ENCODE data around the gene DGKG.

DGKG gene

GRCh38 chr3:186168976-186169375 lies 193.1 kb downstream of the DGKG start:
- H3K9ac ChIP-seq (ENCODE audit: low read depth, low read length), result no peak overlapping the region
- H3K9me3 ChIP-seq (ENCODE audit: insufficient read depth, low read depth, low read length), result no peaks in the 10 kb centered on the region
- no peaks in the 10 kb centered on the region for H3K36me3 ChIP-seq (ENCODE audit: insufficient read depth, low read length)
- no peak overlapping the region for H3K27ac ChIP-seq (ENCODE audit: low read depth, low read length)
- no peaks in the 10 kb centered on the region for H3K4me1 ChIP-seq (ENCODE audit: insufficient read depth, low read length)
- H3K27me3 ChIP-seq (ENCODE audit: insufficient read depth, low read length), result peaks cover 9% of the 10 kb centered on the region; the same call in 1 of the 2 replicates
- no peak overlapping the region for H3K4me3 ChIP-seq (ENCODE audit: low read length)

GRCh38 chr3:186167646-186168395 lies 194.2 kb downstream of the DGKG start:
- no peaks in the 10 kb centered on the region for H3K9me3 ChIP-seq (ENCODE audit: insufficient read depth, low read depth, low read length)
- 94% methylated on average over 1 of the region's 1 CpG for WGBS
- peaks cover 16% of the 10 kb centered on the region; the same call in 1 of the 2 replicates for H3K27me3 ChIP-seq (ENCODE audit: insufficient read depth, low read length)
- H3K4me3 ChIP-seq (ENCODE audit: low read length), result no peak overlapping the region
- H3K9ac ChIP-seq (ENCODE audit: low read depth, low read length), result no peak overlapping the region
- no peaks in the 10 kb centered on the region for H3K4me1 ChIP-seq (ENCODE audit: insufficient read depth, low read length)
- no peak overlapping the region for H3K27ac ChIP-seq (ENCODE audit: low read depth, low read length)
- no peaks in the 10 kb centered on the region for H3K36me3 ChIP-seq (ENCODE audit: insufficient read depth, low read length)

- H3K36me3 ChIP-seq (ENCODE audit: insufficient read depth, low read length), result no peaks in the 10 kb centered on the region
- H3K9ac ChIP-seq (ENCODE audit: low read depth, low read length), result no peak overlapping the region
- H3K4me3 ChIP-seq (ENCODE audit: low read length), result no peak overlapping the region
- 69% methylated on average over 3 of the region's 3 CpGs for WGBS
- H3K4me1 ChIP-seq (ENCODE audit: insufficient read depth, low read length), result no peaks in the 10 kb centered on the region
- no peaks in the 10 kb centered on the region for H3K9me3 ChIP-seq (ENCODE audit: insufficient read depth, low read depth, low read length)
- H3K27ac ChIP-seq (ENCODE audit: low read depth, low read length), result no peak overlapping the region
- peaks cover 16% of the 10 kb centered on the region; the same call in 1 of the 2 replicates for H3K27me3 ChIP-seq (ENCODE audit: insufficient read depth, low read length)
Measured at GRCh38 chr3:186166491-186167288, 195.3 kb downstream of the DGKG start.

- WGBS, result 93% methylated on average over 3 of the region's 3 CpGs
- H3K27me3 ChIP-seq (ENCODE audit: insufficient read depth, low read length), result peaks cover 16% of the 10 kb centered on the region; the same call in 1 of the 2 replicates
- no peak overlapping the region for H3K9ac ChIP-seq (ENCODE audit: low read depth, low read length)
- H3K36me3 ChIP-seq (ENCODE audit: insufficient read depth, low read length), result no peaks in the 10 kb centered on the region
- H3K9me3 ChIP-seq (ENCODE audit: insufficient read depth, low read depth, low read length), result no peaks in the 10 kb centered on the region
- no peaks in the 10 kb centered on the region for H3K4me1 ChIP-seq (ENCODE audit: insufficient read depth, low read length)
- H3K4me3 ChIP-seq (ENCODE audit: low read length), result no peak overlapping the region
- H3K27ac ChIP-seq (ENCODE audit: low read depth, low read length), result no peak overlapping the region
Measured at GRCh38 chr3:186166036-186166435, 196.0 kb downstream of the DGKG start.

- Histone ChIP-seq H3K36me3 (ENCODE audit: insufficient read depth, low read length) (no peaks in the 10 kb centered on the region), H3K27ac (ENCODE audit: low read depth, low read length) (no peak overlapping the region), H3K9me3 (ENCODE audit: insufficient read depth, low read depth, low read length) (no peaks in the 10 kb centered on the region), H3K4me3 (ENCODE audit: low read length) (no peak overlapping the region), H3K4me1 (ENCODE audit: insufficient read depth, low read length) (no peaks in the 10 kb centered on the region), H3K9ac (ENCODE audit: low read depth, low read length) (no peak overlapping the region), H3K27me3 (ENCODE audit: insufficient read depth, low read length) (peaks cover 16% of the 10 kb centered on the region; the same call in 1 of the 2 replicates)
- WGBS, result 78% methylated on average over 1 of the region's 1 CpG
Measured at GRCh38 chr3:186165331-186165730, 196.7 kb downstream of the DGKG start.

- WGBS, result 92% methylated on average over 7 of the region's 7 CpGs
- H3K4me1 ChIP-seq (ENCODE audit: insufficient read depth, low read length), result no peaks in the 10 kb centered on the region
- peaks cover 16% of the 10 kb centered on the region; the same call in 1 of the 2 replicates for H3K27me3 ChIP-seq (ENCODE audit: insufficient read depth, low read length)
- H3K27ac ChIP-seq (ENCODE audit: low read depth, low read length), result no peak overlapping the region
- no peaks in the 10 kb centered on the region for H3K9me3 ChIP-seq (ENCODE audit: insufficient read depth, low read depth, low read length)
- H3K36me3 ChIP-seq (ENCODE audit: insufficient read depth, low read length), result no peaks in the 10 kb centered on the region
- H3K4me3 ChIP-seq (ENCODE audit: low read length), result no peak overlapping the region
- no peak overlapping the region for H3K9ac ChIP-seq (ENCODE audit: low read depth, low read length)
Measured at GRCh38 chr3:186164696-186165095, 197.3 kb downstream of the DGKG start.

- Histone ChIP-seq H3K27me3 (ENCODE audit: insufficient read depth, low read length) (peaks cover 11% of the 10 kb centered on the region; the same call in 1 of the 2 replicates), H3K36me3 (ENCODE audit: insufficient read depth, low read length) (no peaks in the 10 kb centered on the region), H3K27ac (ENCODE audit: low read depth, low read length) (no peak overlapping the region), H3K4me3 (ENCODE audit: low read length) (no peak overlapping the region), H3K9ac (ENCODE audit: low read depth, low read length) (no peak overlapping the region), H3K4me1 (ENCODE audit: insufficient read depth, low read length) (no peaks in the 10 kb centered on the region), H3K9me3 (ENCODE audit: insufficient read depth, low read depth, low read length) (no peaks in the 10 kb centered on the region)
- 91% methylated on average over 6 of the region's 6 CpGs for WGBS
Measured at GRCh38 chr3:186162221-186162620, 199.8 kb downstream of the DGKG start.

GRCh38 chr3:186160691-186161243 lies 201.3 kb downstream of the DGKG start:
- Histone ChIP-seq H3K9me3 (ENCODE audit: insufficient read depth, low read depth, low read length) (no peaks in the 10 kb centered on the region), H3K9ac (ENCODE audit: low read depth, low read length) (no peak overlapping the region), H3K4me3 (ENCODE audit: low read length) (no peak overlapping the region), H3K27ac (ENCODE audit: low read depth, low read length) (no peak overlapping the region), H3K27me3 (ENCODE audit: insufficient read depth, low read length) (peaks cover 8% of the 10 kb centered on the region; the same call in 1 of the 2 replicates), H3K4me1 (ENCODE audit: insufficient read depth, low read length) (no peaks in the 10 kb centered on the region), H3K36me3 (ENCODE audit: insufficient read depth, low read length) (no peaks in the 10 kb centered on the region)
- WGBS, result 86% methylated on average over 12 of the region's 12 CpGs

- H3K27me3 ChIP-seq (ENCODE audit: insufficient read depth, low read length), result no peaks in the 10 kb centered on the region
- H3K4me1 ChIP-seq (ENCODE audit: insufficient read depth, low read length), result no peaks in the 10 kb centered on the region
- no peak overlapping the region for H3K9ac ChIP-seq (ENCODE audit: low read depth, low read length)
- H3K36me3 ChIP-seq (ENCODE audit: insufficient read depth, low read length), result no peaks in the 10 kb centered on the region
- H3K9me3 ChIP-seq (ENCODE audit: insufficient read depth, low read depth, low read length), result no peaks in the 10 kb centered on the region
- no peak overlapping the region for H3K4me3 ChIP-seq (ENCODE audit: low read length)
- WGBS, result 97% methylated on average over 2 of the region's 2 CpGs
- H3K27ac ChIP-seq (ENCODE audit: low read depth, low read length), result no peak overlapping the region
Measured at GRCh38 chr3:186154641-186155040, 207.4 kb downstream of the DGKG start.

GRCh38 chr3:186152889-186153292 lies 209.1 kb downstream of the DGKG start:
- Histone ChIP-seq H3K4me1 (ENCODE audit: insufficient read depth, low read length) (no peaks in the 10 kb centered on the region), H3K27ac (ENCODE audit: low read depth, low read length) (no peak overlapping the region)

GRCh38 chr3:186152361-186152798 lies 209.7 kb downstream of the DGKG start:
- Histone ChIP-seq H3K4me1 (ENCODE audit: insufficient read depth, low read length) (no peaks in the 10 kb centered on the region), H3K9me3 (ENCODE audit: insufficient read depth, low read depth, low read length) (no peaks in the 10 kb centered on the region), H3K36me3 (ENCODE audit: insufficient read depth, low read length) (no peaks in the 10 kb centered on the region), H3K9ac (ENCODE audit: low read depth, low read length) (no peak overlapping the region), H3K27me3 (ENCODE audit: insufficient read depth, low read length) (0 out of 2 replicates have a peak, but pooled peaks cover 7% of the 10 kb centered on the region), H3K27ac (ENCODE audit: low read depth, low read length) (no peak overlapping the region), H3K4me3 (ENCODE audit: low read length) (no peak overlapping the region)
- WGBS, result 87% methylated on average over 8 of the region's 8 CpGs

More at GRCh38 chr3:186152889-186153292, 209.1 kb downstream of the DGKG start:
- WGBS, result 95% methylated on average over 9 of the region's 9 CpGs
- no peaks in the 10 kb centered on the region for H3K9me3 ChIP-seq (ENCODE audit: insufficient read depth, low read depth, low read length)
- 0 out of 2 replicates have a peak, but pooled peaks cover 7% of the 10 kb centered on the region for H3K27me3 ChIP-seq (ENCODE audit: insufficient read depth, low read length)
- no peaks in the 10 kb centered on the region for H3K36me3 ChIP-seq (ENCODE audit: insufficient read depth, low read length)
- no peak overlapping the region for H3K9ac ChIP-seq (ENCODE audit: low read depth, low read length)
- no peak overlapping the region for H3K4me3 ChIP-seq (ENCODE audit: low read length)

All from HUES64 (cell line).